Neuronal stem cell (in vitro differentiated cells): ENCODE results near the gene ZBTB44.

ENCODE experiments used
- DNase-seq: peaks from one replicate; pipeline ENCODE4 v3.0.0-alpha.2; 2013; ENCODE audit warnings: low spot score
- H2AFZ ChIP-seq: one replicate; pipeline ENCODE4 v1.6.1; 2013; ENCODE audit warnings: mild to moderate bottlenecking, low read length, inconsistent platforms
- H2AK5ac ChIP-seq: 2 replicates; pipeline ENCODE4 v1.6.1; 2013; ENCODE audit warnings: low read depth, mild to moderate bottlenecking, inconsistent platforms, low read length, moderate library complexity, mixed read lengths
- H2BK120ac ChIP-seq: 2 replicates; pipeline ENCODE4 v1.6.1; 2013; ENCODE audit warnings: low read depth, mild to moderate bottlenecking, inconsistent platforms, low read length, moderate library complexity, mixed read lengths
- H2BK12ac ChIP-seq: one replicate; pipeline ENCODE4 v1.6.1; 2013; ENCODE audit warnings: low read length, inconsistent platforms
- H2BK15ac ChIP-seq: 2 replicates; pipeline ENCODE4 v1.6.1; 2013; ENCODE audit warnings: mild to moderate bottlenecking, low read length, inconsistent platforms, mixed read lengths
- H2BK5ac ChIP-seq: one replicate; pipeline ENCODE4 v1.6.1; 2013; ENCODE audit warnings: inconsistent platforms, mild to moderate bottlenecking, low read length, moderate library complexity
- H3K14ac ChIP-seq: one replicate; pipeline ENCODE4 v1.6.1; 2013; ENCODE audit warnings: low read length, inconsistent platforms
- H3K18ac ChIP-seq: 2 replicates; pipeline ENCODE4 v1.6.1; 2013; ENCODE audit warnings: low read length, inconsistent platforms
- H3K23ac ChIP-seq: 2 replicates; pipeline ENCODE4 v1.6.1; 2013; ENCODE audit warnings: low read depth, mild to moderate bottlenecking, mixed read lengths, low read length, inconsistent platforms; ENCODE audit not compliant: poor library complexity
- H3K27ac ChIP-seq: replicated peaks from 3 replicates; pipeline ENCODE4 v1.5.1; 2013; ENCODE audit warnings: low read length, inconsistent platforms
- H3K27me3 ChIP-seq, 3 experiments: 2 replicates each; pipeline ENCODE4 v1.6.1; 2013; ENCODE audit warnings: low read length in 3 of 3, mild to moderate bottlenecking in 2 of 3, inconsistent platforms in 1 of 3, low read depth in 1 of 3, mixed read lengths in 1 of 3, moderate library complexity in 1 of 3; ENCODE audit not compliant: control insufficient read depth in 3 of 3, insufficient read depth in 3 of 3
- H3K36me3 ChIP-seq, 2 donors: replicated peaks in 1 of 2; 2 replicates each; pipeline ENCODE4 v1.6.1; 2013; ENCODE audit warnings: low read length in 2 of 2; ENCODE audit not compliant: control insufficient read depth in 2 of 2, insufficient read depth in 2 of 2
- H3K4ac ChIP-seq: 2 replicates; pipeline ENCODE4 v1.6.1; 2013; ENCODE audit warnings: inconsistent platforms, mild to moderate bottlenecking, low read length, moderate library complexity
- H3K4me1 ChIP-seq, 2 donors: 1 replicate in 1 of 2; 2 replicates in 1 of 2; pipeline ENCODE4 v1.6.1; 2013; ENCODE audit warnings: low read length in 2 of 2, low read depth in 1 of 2; ENCODE audit not compliant: control insufficient read depth in 2 of 2, insufficient read depth in 1 of 2
- H3K4me2 ChIP-seq: one replicate; pipeline ENCODE4 v1.6.1; 2013; ENCODE audit warnings: mild to moderate bottlenecking, low read length, inconsistent platforms; ENCODE audit not compliant: insufficient read depth, poor library complexity, severe bottlenecking
- H3K4me3 ChIP-seq, 2 donors: 2 replicates each; pipeline ENCODE4 v1.5.1; 2013; ENCODE audit warnings: low read length in 2 of 2, mild to moderate bottlenecking in 2 of 2, inconsistent platforms in 1 of 2, moderate library complexity in 1 of 2
- H3K79me1 ChIP-seq: one replicate; pipeline ENCODE4 v1.6.1; 2013; ENCODE audit warnings: low read depth, mild to moderate bottlenecking, inconsistent platforms, low read length, moderate library complexity
- H3K9ac ChIP-seq: one replicate; pipeline ENCODE4 v1.6.1; 2013; ENCODE audit warnings: mild to moderate bottlenecking, low read depth, low read length, inconsistent platforms; ENCODE audit not compliant: poor library complexity
- H3K9me3 ChIP-seq, 2 donors: replicated peaks in 1 of 2; 2 replicates each; pipeline versions ENCODE3 to v1.6.1; 2013; ENCODE audit warnings: low read length in 2 of 2, mild to moderate bottlenecking in 2 of 2, inconsistent platforms in 1 of 2, low read depth in 1 of 2, mixed read lengths in 1 of 2, moderate library complexity in 1 of 2; ENCODE audit not compliant: control insufficient read depth in 2 of 2, insufficient read depth in 1 of 2
- H4K8ac ChIP-seq: one replicate; pipeline ENCODE4 v1.6.1; 2013; ENCODE audit warnings: low read depth, mild to moderate bottlenecking, inconsistent platforms, low read length, moderate library complexity
- H4K91ac ChIP-seq: one replicate; pipeline ENCODE4 v1.6.1; 2013; ENCODE audit warnings: low read length, low read depth, mild to moderate bottlenecking, inconsistent platforms; ENCODE audit not compliant: poor library complexity
- WGBS, 2 donors: extraction: QIAGEN DNeasy Blood & Tissue Kit; methylation state at CpG; one replicate each; pipeline ENCODE4 v1.1.7; 2013; ENCODE audit warnings: missing lambda C conversion rate in 2 of 2, mixed read lengths in 1 of 2; ENCODE audit not compliant: insufficient read length in 2 of 2, insufficient replicate concordance in 1 of 2; ENCODE audit errors: extremely low coverage in 2 of 2; 5-methylcytosine and 5-hydroxymethylcytosine counted together

Gene ZBTB44

GRCh38 chr11:130262424-130262823 lies 52.3 kb downstream of the ZBTB44 start:
- WGBS, 2 donors: no CpG with 5 or more reads among the region's 4 CpGs
- no peak overlapping the region for H3K4me3 ChIP-seq

GRCh38 chr11:130261571-130261970 lies 53.1 kb downstream of the ZBTB44 start:
- Histone ChIP-seq H3K79me1 (no peaks in the 10 kb centered on the region), H2AFZ (no peak overlapping the region), H3K14ac (no peak overlapping the region), H3K4ac (no peak overlapping the region), H4K91ac (no peak overlapping the region), H3K18ac (no peak overlapping the region), H3K4me3 (no peak overlapping the region), H2BK120ac (no peak overlapping the region), H3K27ac (no peak overlapping the region), H4K8ac (no peak overlapping the region), H2BK15ac (no peak overlapping the region), H3K27me3 (no peaks in the 10 kb centered on the region), H3K9me3 (no peaks in the 10 kb centered on the region), H3K4me1 (no peaks in the 10 kb centered on the region), H3K23ac (no peak overlapping the region), H2BK5ac (no peak overlapping the region), H3K36me3 (peaks cover 2 to 25% of the 10 kb centered on the region in 2 donors), H3K9ac (no peak overlapping the region), H3K4me2 (no peak overlapping the region), H2BK12ac (no peak overlapping the region), H2AK5ac (no peak overlapping the region)
- DNase-seq: no peak
- no CpG with 5 or more reads among the region's 5 CpGs for WGBS, 2 donors

More at GRCh38 chr11:130262424-130262823, 52.3 kb downstream of the ZBTB44 start:
- Histone ChIP-seq H3K4ac (no peak overlapping the region), H2BK5ac (no peak overlapping the region), H3K23ac (no peak overlapping the region), H3K9ac (no peak overlapping the region), H3K9me3 (no peaks in the 10 kb centered on the region), H3K36me3 (peaks cover 2 to 30% of the 10 kb centered on the region in 2 donors), H3K18ac (no peak overlapping the region), H2AFZ (no peak overlapping the region), H3K27ac (no peak overlapping the region), H3K27me3 (no peaks in the 10 kb centered on the region), H3K79me1 (no peaks in the 10 kb centered on the region), H2BK12ac (no peak overlapping the region), H3K14ac (no peak overlapping the region), H4K91ac (no peak overlapping the region), H3K4me1 (no peaks in the 10 kb centered on the region), H2AK5ac (no peak overlapping the region), H3K4me2 (no peak overlapping the region), H4K8ac (no peak overlapping the region), H2BK15ac (no peak overlapping the region), H2BK120ac (no peak overlapping the region)
- no peak for DNase-seq

GRCh38 chr11:130260742-130261141 lies 54.0 kb downstream of the ZBTB44 start:
- Histone ChIP-seq H3K36me3 (peaks cover 2 to 25% of the 10 kb centered on the region in 2 donors), H2BK12ac (no peak overlapping the region), H2BK15ac (no peak overlapping the region), H3K79me1 (peaks cover 3% of the 10 kb centered on the region), H3K18ac (no peak overlapping the region), H2BK120ac (no peak overlapping the region), H2BK5ac (no peak overlapping the region), H4K8ac (no peak overlapping the region), H3K4me3 (no peak overlapping the region), H3K9me3 (no peaks in the 10 kb centered on the region), H3K9ac (no peak overlapping the region), H3K23ac (no peak overlapping the region), H2AFZ (no peak overlapping the region), H4K91ac (no peak overlapping the region), H3K4me1 (no peaks in the 10 kb centered on the region), H3K4ac (no peak overlapping the region), H3K27me3 (no peaks in the 10 kb centered on the region), H3K14ac (no peak overlapping the region), H2AK5ac (no peak overlapping the region), H3K27ac (no peak overlapping the region), H3K4me2 (no peak overlapping the region)
- whole genome bisulfite sequencing, 2 donors: no CpG with 5 or more reads among the region's 6 CpGs
- DNase-seq: no peak

- H3K9me3 ChIP-seq: no peaks in the 10 kb centered on the region
- peaks cover 3% of the 10 kb centered on the region for H3K79me1 ChIP-seq
- WGBS, 2 donors: no CpG with 5 or more reads among the region's 2 CpGs
- no peak overlapping the region for H3K18ac ChIP-seq
- H3K4me3 ChIP-seq: no peak overlapping the region
- no peak overlapping the region for H4K8ac ChIP-seq
- H3K36me3 ChIP-seq: peaks cover 2 to 21% of the 10 kb centered on the region in 2 donors
- H3K27ac ChIP-seq: no peak overlapping the region
- H2BK120ac ChIP-seq: no peak overlapping the region
- H3K27me3 ChIP-seq: no peaks in the 10 kb centered on the region
- H2BK15ac ChIP-seq: no peak overlapping the region
- no peak overlapping the region for H2BK12ac ChIP-seq
- H2BK5ac ChIP-seq: no peak overlapping the region
- H2AK5ac ChIP-seq: no peak overlapping the region
- no peak overlapping the region for H3K14ac ChIP-seq
- no peak overlapping the region for H3K23ac ChIP-seq
- DNase-seq: no peak
- no peak overlapping the region for H3K4ac ChIP-seq
- H3K4me2 ChIP-seq: no peak overlapping the region
- H3K4me1 ChIP-seq: no peaks in the 10 kb centered on the region
- H2AFZ ChIP-seq: no peak overlapping the region
- H4K91ac ChIP-seq: no peak overlapping the region
- H3K9ac ChIP-seq: no peak overlapping the region
These were observed 54.6 kb downstream of the ZBTB44 start for GRCh38 chr11:130260080-130260627.
